Activated CD8-positive, alpha-beta memory T cell treated with anti-CD3 and anti-CD28 coated beads, Interleukin-2, amount 10 ng/mL, durations not matched to agents 7 days and 5 days (primary cell): ENCODE measurements around the gene GNB2. TPM values are rescaled to one million over a fixed set of nuclear protein-coding genes. Genes with fewer than 3 reads are reported as not detected.
"Not testable (repeated sequence)": the region's sequence is repeated elsewhere in the genome, so short reads cannot be mapped to it uniquely, and the experiment has no call there.

Source experiments
- ATAC-seq: fragments of 150-1000 bp; cut with Tn5 transposase; one replicate; pipeline ENCODE4 v1.10.0; 2021; ENCODE audit warnings: moderate library complexity
- CTCF ChIA-PET: fragments of 350-600 bp; sonication (Branson Sonifier 250); formaldehyde crosslinking; loops from one replicate; lab custom pipeline; 2021; ENCODE audit warnings: antibody characterized with exemption; lab: Charles Lee
- DNase-seq: peaks from one replicate; pipeline ENCODE4 v3.0.0-alpha.2; 2020
- H3K27ac Mint-ChIP-seq: one replicate; pipeline ENCODE4 v1.8.0; 2021; ENCODE audit warnings: mild to moderate bottlenecking, mixed read lengths
- H3K27me3 Mint-ChIP-seq: one replicate; pipeline ENCODE4 v1.8.0; 2021; ENCODE audit warnings: mixed read lengths
- H3K36me3 Mint-ChIP-seq: one replicate; pipeline ENCODE4 v1.8.0; 2021; ENCODE audit warnings: mild to moderate bottlenecking, mixed read lengths
- H3K4me1 Mint-ChIP-seq: one replicate; pipeline ENCODE4 v1.8.0; 2021; ENCODE audit warnings: mixed read lengths
- H3K4me3 Mint-ChIP-seq: one replicate; pipeline ENCODE4 v1.8.0; 2021; ENCODE audit warnings: mild to moderate bottlenecking, moderate library complexity, mixed read lengths
- H3K9me3 Mint-ChIP-seq: one replicate; pipeline ENCODE4 v1.8.0; 2022; ENCODE audit warnings: low read depth, mixed read lengths
- total RNA-seq, 2 experiments: library from RNA; stranded (reverse); gene quantifications; one replicate each; pipeline ENCODE4 v1.2.3, GENCODE V29; 2021

The GNB2 gene
- total RNA-seq, 2 experiments from 2014 or later: 243 to 271 TPM

DNA sequence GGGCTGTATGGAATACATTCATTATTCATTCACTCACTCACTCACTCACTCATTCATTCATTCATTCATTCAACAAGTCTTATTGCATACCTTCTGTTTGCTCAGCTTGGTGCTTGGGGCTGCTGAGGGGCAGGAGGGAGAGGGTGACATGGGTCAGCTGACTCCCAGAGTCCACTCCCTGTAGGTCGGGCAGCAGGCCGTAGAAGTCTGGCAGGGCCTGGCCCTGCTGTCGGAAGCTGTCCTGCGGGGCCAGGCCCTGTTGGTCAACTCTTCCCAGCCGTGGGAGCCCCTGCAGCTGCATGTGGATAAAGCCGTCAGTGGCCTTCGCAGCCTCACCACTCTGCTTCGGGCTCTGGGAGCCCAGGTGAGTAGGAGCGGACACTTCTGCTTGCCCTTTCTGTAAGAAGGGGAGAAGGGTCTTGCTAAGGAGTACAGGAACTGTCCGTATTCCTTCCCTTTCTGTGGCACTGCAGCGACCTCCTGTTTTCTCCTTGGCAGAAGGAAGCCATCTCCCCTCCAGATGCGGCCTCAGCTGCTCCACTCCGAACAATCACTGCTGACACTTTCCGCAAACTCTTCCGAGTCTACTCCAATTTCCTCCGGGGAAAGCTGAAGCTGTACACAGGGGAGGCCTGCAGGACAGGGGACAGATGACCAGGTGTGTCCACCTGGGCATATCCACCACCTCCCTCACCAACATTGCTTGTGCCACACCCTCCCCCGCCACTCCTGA lies 49.1 kb downstream of the GNB2 start:
- Mint-ChIP-seq H3K36me3 (no peaks in the 10 kb centered on the region), H3K4me1 (peaks cover 3% of the 10 kb centered on the region), H3K4me3 (no peak overlapping the region), H3K27me3 (peaks cover 58% of the 10 kb centered on the region), H3K27ac (no peak overlapping the region), H3K9me3 (no peaks in the 10 kb centered on the region)
- ATAC-seq: no peak
- CTCF ChIA-PET: interaction anchor here (1.8 to 2.2 kb wide), 2 partner anchors 17 to 89 kb away, joined by 6 to 11 read pairs; partner anchors contain the start of gene POP7
- DNase-seq: no peak

DNA sequence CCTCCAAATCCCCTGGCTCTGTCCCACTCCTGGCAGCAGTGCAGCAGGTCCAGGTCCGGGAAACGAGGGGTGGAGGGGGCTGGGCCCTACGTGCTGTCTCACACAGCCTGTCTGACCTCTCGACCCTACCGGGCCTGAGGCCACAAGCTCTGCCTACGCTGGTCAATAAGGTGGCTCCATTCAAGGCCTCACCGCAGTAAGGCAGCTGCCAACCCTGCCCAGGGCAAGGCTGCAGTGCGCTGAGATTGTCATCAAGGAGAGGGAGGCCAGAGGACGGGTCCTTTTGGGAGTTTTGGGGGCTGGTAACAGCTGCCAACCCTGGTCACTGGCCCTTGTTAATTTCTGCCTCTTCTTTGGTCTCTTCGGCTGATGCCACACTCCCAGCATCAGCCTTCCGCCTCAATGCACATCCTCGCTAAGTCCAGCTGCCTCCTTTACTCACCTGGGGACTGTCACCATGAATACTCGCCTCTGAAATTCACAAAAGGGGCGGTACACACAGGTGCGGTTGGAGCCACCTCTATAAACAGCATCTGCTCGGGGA lies 50.3 kb downstream of the GNB2 start:
- no peak for ATAC-seq
- H3K4me3 Mint-ChIP-seq: no peak overlapping the region
- CTCF ChIA-PET: interaction anchor here (1.8 kb wide), 1 partner anchor 18 kb away, joined by 11 read pairs; the partner anchor contains the start of gene POP7
- H3K36me3 Mint-ChIP-seq: no peaks in the 10 kb centered on the region
- DNase-seq: no peak
- H3K9me3 Mint-ChIP-seq: no peaks in the 10 kb centered on the region
- H3K27me3 Mint-ChIP-seq: peaks cover 54% of the 10 kb centered on the region
- H3K4me1 Mint-ChIP-seq: peaks cover 3% of the 10 kb centered on the region
- no peak overlapping the region for H3K27ac Mint-ChIP-seq

DNA sequence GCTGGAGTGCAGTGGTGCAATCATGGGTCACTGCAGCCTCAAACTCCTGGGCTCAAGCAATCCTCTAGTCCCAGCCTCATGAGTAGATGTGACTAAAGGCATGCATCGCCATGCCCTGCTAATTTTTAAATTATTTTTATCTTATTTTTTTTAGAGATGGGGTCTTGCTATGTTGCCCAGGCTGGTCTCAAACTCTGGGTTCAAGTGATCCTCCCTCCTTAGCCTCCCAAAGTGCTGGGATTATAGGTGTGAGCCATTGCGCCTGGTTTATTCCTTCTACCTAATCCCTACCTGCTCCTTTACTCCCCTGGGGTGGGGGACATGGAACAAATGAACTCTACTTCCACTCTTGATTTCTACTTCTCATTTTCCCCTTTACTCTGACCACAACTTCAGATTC lies 50.8 kb downstream of the GNB2 start:
- not testable (repeated sequence) for H3K27ac Mint-ChIP-seq, H3K4me1 Mint-ChIP-seq, ATAC-seq, H3K36me3 Mint-ChIP-seq, H3K9me3 Mint-ChIP-seq, DNase-seq, H3K4me3 Mint-ChIP-seq
- CTCF ChIA-PET: interaction anchor here (0.7 to 4.9 kb wide), 5 partner anchors 19 to 159 kb away, joined by 3 to 48 read pairs (median 5); partner anchors contain the start of gene POP7
- peaks cover 50% of the 10 kb centered on the region for H3K27me3 Mint-ChIP-seq

DNA sequence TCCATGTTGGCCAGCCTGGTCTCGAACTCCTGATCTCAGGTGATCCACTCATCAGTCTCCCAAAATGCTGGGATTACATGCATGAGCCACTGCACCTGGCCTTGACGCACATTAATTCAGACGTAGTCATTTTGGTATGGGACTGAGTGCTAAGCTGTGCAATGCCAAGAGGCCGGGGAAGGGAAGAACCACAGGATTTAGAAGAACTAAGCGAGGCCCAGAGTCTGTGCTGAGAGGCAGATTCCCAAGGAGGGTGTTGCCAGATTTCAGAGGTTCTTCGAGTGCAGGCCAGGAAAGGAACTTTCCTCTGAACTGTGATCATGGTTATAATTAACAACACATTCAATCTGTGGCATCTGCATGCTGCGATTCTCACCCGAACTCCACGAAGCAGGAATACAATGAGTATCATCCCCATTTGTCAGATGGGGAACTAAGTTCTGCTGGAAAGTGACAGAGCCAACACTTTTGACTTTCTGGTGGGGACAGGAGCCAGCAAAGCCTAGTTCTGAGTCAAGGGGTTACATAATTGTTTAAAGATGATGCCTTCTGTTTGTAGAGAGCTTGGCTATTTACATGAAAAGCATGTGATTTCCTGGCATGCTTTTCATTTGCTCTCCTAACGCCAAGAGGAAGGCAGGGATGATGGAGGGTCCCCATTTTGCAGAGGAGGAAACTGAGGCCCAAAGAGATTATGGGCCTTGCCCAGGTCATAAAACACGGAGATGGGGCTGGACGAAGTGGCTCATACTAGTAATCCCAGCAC lies 53.6 kb downstream of the GNB2 start:
- H3K27ac Mint-ChIP-seq: no peak overlapping the region
- no peaks in the 10 kb centered on the region for H3K9me3 Mint-ChIP-seq
- no peak for ATAC-seq
- CTCF ChIA-PET: interaction anchor here (0.6 to 4.9 kb wide), 5 partner anchors 14 to 416 kb away, joined by 4 to 48 read pairs (median 5); partner anchors contain the start of gene POP7
- peaks cover 27% of the 10 kb centered on the region for H3K27me3 Mint-ChIP-seq
- no peak for DNase-seq
- no peak overlapping the region for H3K4me3 Mint-ChIP-seq
- peaks cover 3% of the 10 kb centered on the region for H3K4me1 Mint-ChIP-seq
- no peaks in the 10 kb centered on the region for H3K36me3 Mint-ChIP-seq

DNA sequence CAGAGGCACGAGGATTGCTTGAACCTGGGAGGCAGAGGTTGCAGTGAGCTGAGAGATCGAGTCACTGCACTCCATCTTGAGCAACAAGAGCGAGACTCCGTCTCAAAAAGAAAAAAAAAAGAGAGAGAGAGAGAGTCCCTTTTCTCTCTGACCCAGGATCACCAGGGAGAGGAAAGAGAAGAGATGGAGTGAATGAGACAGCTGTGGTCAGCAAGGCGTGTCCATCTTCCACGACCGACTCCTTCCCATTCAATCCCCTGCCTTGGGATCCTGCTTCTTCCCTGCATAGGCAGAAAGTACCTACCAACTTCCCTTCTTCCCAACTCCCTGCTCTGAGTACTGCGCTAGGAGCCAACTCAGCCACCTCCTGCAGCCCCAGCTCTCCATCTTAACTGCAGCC lies 54.7 kb downstream of the GNB2 start:
- CTCF ChIA-PET: interaction anchor here (0.6 to 4.9 kb wide), 3 partner anchors 15 to 415 kb away, joined by 4 to 48 read pairs (median 5); partner anchors contain the start of gene POP7
- peaks cover 18% of the 10 kb centered on the region for H3K27me3 Mint-ChIP-seq
- H3K9me3 Mint-ChIP-seq: no peaks in the 10 kb centered on the region
- no peak overlapping the region for H3K27ac Mint-ChIP-seq
- peaks cover 3% of the 10 kb centered on the region for H3K4me1 Mint-ChIP-seq
- ATAC-seq (no peak), DNase-seq (no peak)
- no peaks in the 10 kb centered on the region for H3K36me3 Mint-ChIP-seq
- H3K4me3 Mint-ChIP-seq: no peak overlapping the region

Other genes starting within 250 kb of the GNB2 start
- gene ZCWPW1, start 245.0 kb upstream of the GNB2 start, total RNA-seq: 1 to 10 TPM; 2.6 to 3.3 TPM
- gene MEPCE, start 243.9 kb upstream of the GNB2 start, total RNA-seq: 10 to 100 TPM; 42.4 to 50.2 TPM
- gene PPP1R35, start 237.2 kb upstream of the GNB2 start, total RNA-seq: 100 to 1,000 TPM in 1 of 2 experiments, 10 to 100 TPM in 1; 77.6 to 101 TPM
- 1 to 10 TPM; 3.8 to 5.0 TPM for gene SPACDR, start 209.5 kb upstream of the GNB2 start, total RNA-seq
- gene TSC22D4, start 194.5 kb upstream of the GNB2 start, total RNA-seq: 100 to 1,000 TPM; 128 to 144 TPM
- under 1 TPM; 0.07 to 0.12 TPM for gene NYAP1, start 189.8 kb upstream of the GNB2 start, total RNA-seq
- gene AGFG2, start 134.5 kb upstream of the GNB2 start, total RNA-seq: 10 to 100 TPM; 61.4 to 82.5 TPM
- 10 to 100 TPM; 18.2 to 26.3 TPM for gene SAP25, start 99.8 kb upstream of the GNB2 start, total RNA-seq
- gene LRCH4, start 87.6 kb upstream of the GNB2 start, total RNA-seq: 100 to 1,000 TPM; 155 to 178 TPM
- 1 to 10 TPM in 1 of 2 experiments, under 1 TPM in 1; 0.80 to 1.3 TPM for gene FBXO24, start 87.4 kb upstream of the GNB2 start, total RNA-seq
- 10 to 100 TPM in 1 of 2 experiments, 1 to 10 TPM in 1; 9.2 to 11.6 TPM for gene PCOLCE, start 71.4 kb upstream of the GNB2 start, total RNA-seq
- gene MOSPD3, start 61.2 kb upstream of the GNB2 start, total RNA-seq: 10 to 100 TPM; 22.2 to 28.8 TPM
- 10 to 100 TPM; 11.1 to 18.6 TPM for gene TFR2, start 32.2 kb upstream of the GNB2 start, total RNA-seq
- gene ACTL6B, start 17.3 kb upstream of the GNB2 start, total RNA-seq: not detected
- gene GIGYF1, start 20.5 kb downstream of the GNB2 start, total RNA-seq: 10 to 100 TPM; 47.1 to 53.4 TPM
- 10 to 100 TPM; 43.6 to 53.4 TPM for gene POP7, start 32.4 kb downstream of the GNB2 start, total RNA-seq
- gene EPO, start 46.7 kb downstream of the GNB2 start, total RNA-seq: not detected
- not detected for gene ZAN, start 59.9 kb downstream of the GNB2 start, total RNA-seq
- gene EPHB4, start 153.8 kb downstream of the GNB2 start, total RNA-seq: 1 to 10 TPM; 1.3 to 2.0 TPM
- gene SLC12A9, start 179.0 kb downstream of the GNB2 start, total RNA-seq: 10 to 100 TPM; 28.6 to 30.1 TPM
- gene TRIP6, start 193.6 kb downstream of the GNB2 start, total RNA-seq: 10 to 100 TPM; 38.2 to 39.3 TPM
- 100 to 1,000 TPM; 290 to 312 TPM for gene SRRT, start 201.4 kb downstream of the GNB2 start, total RNA-seq
- gene UFSP1, start 216.0 kb downstream of the GNB2 start, total RNA-seq: 1 to 10 TPM; 2.3 to 2.7 TPM
- gene ACHE, start 222.1 kb downstream of the GNB2 start, total RNA-seq: under 1 TPM in 1 of 2 experiments, not detected in 1; 0.23 TPM